ENCODE data around the gene CHIC2. TPM values are rescaled to one million over a fixed set of nuclear protein-coding genes. Genes with fewer than 3 reads are reported as not detected.
"Not testable (repeated sequence)": the region's sequence is repeated elsewhere in the genome, so short reads cannot be mapped to it uniquely, and the experiment has no call there.

Gene CHIC2
- total RNA-seq, 1 donor from 2014 or later, result 29.7 TPM

DNA sequence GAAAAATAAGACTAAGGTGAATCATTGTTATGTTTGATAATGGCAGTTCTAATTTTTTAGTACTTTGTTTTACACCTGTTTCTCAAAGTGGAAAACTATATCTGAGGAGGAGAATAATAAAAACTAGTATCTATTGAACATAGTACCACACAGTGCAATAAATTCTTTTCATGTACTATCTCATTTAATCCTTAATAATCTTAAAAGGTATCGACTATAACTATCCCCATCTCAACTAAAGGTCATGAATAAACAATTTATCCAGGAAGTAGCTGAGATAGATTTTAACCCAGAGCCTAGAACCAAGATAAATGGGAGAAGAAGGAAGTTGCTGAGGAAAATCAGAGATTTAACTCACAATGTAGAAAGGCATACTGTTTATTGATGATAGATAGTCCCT lies 2.5 kb downstream of the CHIC2 start:
- no peak for DNase-seq (ENCODE audit: low read depth)

DNA sequence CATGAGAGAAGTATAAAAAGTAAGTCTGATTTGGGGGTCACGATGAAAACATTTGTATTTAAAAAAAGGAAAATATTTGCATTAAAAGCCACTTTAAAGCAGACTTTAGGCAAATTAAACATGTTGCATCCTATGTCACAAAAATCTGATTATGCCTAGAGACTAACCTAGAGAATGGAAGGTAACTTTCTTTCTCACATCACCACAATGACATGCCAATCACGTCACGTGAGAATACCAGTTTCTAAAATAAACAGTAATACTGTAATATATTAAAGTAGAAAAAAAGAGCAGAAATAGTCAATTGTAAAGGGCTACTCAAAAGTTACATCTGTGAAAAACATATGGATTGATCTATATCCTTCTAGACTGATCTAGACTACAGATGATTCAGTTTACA lies 3.3 kb downstream of the CHIC2 start:
- no peak for DNase-seq (ENCODE audit: low read depth)

DNA sequence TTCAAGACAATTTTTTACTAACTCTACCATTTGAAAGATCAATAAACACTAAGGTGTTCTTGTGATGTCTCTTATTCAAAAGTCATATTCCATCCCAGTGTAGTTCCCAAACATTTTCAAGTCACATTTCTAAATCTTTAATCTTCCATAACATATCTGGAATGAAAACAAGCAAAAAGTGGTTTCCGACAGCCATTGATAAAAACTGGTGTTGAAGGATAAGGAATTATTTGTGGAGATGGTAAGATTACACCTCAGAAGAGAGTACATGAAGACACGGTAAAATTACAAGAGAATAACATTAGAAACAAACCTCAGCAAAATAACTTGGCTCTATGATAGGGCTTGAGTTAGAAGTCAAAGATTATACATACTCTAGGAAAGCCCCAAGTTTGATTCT lies 4.3 kb downstream of the CHIC2 start:
- no peak for DNase-seq (ENCODE audit: low read depth)

DNA sequence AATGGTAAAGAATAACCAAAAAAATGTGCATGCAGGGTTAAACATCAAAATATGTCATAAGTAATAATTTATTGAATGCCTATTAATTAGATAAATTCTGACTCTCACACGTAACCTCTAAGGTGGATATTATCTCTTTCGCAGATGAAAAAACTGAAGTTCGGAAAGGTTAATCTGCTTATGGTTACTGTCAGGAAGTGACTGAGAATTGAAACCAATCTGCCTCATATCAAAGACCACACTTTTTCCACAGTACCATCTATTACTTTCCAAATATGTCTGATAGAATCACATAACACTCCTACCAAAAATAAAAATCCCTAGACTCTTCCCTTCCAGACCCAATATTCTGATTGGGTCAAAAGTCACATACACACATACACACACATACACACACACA lies 6.2 kb downstream of the CHIC2 start:
- DNase-seq (ENCODE audit: low read depth), result no peak

DNA sequence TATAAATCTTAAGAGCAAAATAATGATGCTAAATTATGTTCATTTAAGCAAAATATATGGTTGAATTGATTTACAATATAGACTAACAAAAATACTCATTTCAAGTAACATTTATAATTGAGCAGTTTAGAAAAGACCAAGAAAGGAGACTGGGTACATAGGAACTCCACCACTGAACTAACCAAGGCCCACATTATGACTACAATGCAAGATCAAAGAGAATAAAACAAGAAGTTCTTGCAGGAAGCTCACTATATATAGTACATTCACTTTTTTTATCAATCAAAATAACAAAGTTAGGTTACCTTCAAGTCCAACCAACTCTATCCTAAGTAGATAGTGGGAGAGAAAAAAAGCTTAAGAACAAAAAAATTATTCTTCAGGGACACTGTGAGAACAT lies 8.0 kb downstream of the CHIC2 start:
- DNase-seq (ENCODE audit: low read depth), result no peak

DNA sequence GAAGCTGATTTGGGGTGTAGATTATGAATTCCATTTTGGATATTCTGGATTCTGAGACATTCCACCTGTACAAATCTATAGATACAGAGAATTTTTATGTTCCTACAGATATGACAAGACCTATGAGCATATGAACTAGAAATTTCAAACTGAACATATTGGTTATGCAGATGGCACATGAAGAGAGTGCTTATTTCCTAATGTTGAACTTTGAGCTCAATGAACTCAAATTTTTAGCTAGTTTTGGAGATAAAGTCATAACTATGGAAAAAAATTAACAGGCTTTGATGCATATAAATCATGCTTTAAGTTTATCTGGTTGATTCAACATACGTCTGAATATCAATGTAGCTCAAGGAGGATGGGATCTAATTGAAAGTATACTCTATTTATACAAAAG lies 8.9 kb downstream of the CHIC2 start:
- no peak for DNase-seq (ENCODE audit: low read depth)

DNA sequence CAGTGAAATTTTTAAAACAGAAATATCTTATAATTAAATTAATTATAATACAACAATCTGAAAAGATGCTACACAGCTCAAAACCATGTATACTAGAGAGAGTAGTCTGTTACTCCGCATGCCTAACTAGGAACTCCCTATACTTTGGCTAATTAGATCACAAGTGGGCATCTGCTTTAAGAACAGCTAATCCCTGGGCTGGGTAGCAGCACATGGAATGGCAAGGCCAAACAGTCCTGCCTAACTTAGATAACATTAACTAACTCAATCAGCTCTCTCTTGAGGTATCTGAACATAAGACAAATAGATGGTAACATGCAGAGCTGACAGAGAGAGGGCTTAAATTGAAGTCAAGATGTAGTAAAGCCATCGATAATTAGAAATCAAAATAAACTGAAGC lies 9.9 kb downstream of the CHIC2 start:
- no peak for DNase-seq (ENCODE audit: low read depth)

DNA sequence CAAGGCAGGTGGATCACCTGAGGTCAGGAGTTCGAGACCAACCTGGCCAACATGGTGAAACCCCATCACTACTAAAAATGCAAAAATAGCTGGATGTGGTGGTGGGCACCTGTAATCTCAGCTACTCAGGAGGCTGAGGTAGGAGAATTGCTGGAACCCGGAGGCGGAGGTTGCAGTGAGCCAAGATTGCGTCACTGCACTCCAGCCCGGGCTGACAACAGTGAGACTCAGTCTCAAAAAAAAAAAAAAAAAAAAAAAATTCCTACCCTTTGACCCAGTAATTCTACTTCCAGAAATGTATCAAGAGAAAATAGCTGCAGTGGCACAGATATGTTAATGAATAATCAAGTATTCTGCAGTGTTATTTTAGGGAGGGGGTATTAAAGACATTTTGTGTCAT lies 11.1 kb downstream of the CHIC2 start:
- DNase-seq (ENCODE audit: low read depth), result not testable (repeated sequence)

DNA sequence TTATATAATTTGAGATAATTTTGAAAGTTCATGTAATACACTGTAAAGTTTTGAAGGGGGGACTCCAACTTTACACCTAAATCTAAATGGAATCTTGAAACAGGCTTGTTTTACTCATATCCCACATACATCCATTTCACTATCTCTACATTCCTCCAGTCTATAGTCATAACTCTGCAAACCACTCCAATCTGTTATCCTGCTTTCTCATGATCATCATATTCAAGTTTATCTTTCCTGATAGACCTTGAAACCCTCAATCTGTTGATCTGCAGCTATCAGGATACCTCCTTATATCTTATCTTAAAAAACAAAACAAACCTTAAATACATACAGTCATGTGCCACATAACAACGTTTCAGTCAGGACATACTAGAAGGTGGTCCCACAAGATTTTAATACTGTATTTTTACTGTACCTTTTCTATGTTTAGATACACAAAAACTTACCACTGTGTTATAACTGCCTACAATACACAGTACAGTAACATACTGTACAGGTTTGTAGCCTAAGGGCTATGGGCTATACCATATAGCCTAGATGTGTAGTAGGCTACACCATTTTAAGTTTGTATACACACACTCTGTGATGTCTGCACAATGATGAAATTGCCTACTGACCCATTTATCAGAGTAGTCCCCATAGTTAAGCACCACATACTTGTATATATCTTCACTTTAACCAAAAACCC lies 14.0 kb downstream of the CHIC2 start:
- DNase-seq (ENCODE audit: low read depth), result no peak

DNA sequence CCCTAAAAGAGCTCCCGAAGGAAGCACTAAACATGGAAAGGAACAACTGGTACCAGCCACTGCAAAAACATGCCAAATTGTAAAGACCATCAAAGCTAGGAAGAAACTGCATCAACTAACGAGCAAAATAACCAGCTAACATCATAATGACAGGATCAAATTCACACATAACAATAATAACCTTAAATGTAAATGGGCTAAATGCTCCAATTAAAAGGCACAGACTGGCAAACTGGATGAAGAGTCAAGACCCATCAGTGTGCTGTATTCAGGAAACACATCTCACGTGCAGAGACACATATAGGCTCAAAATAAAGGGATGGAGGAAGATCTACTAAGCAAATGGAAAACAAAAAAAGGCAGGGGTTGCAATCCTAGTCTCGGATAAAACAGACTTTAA lies 20.8 kb downstream of the CHIC2 start:
- DNase-seq (ENCODE audit: low read depth), result not testable (repeated sequence)

DNA sequence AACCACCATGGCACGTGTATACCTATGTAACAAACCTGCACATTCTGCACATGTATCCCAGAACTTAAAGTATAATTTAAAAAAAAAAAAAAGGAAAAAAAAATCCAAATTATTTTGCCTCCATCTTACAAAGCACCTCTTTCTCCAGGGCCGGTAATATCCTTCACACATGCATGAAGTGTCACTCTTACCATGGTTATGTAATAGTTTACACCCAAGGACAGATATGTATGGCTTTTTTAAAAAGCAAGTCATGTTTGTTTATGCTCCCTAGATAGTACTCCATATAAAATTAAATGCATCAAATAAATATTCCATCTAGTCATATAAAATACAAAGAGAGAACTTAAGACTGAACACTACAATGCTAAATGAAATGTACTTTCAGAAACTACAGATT lies 22.5 kb downstream of the CHIC2 start:
- no peak for DNase-seq (ENCODE audit: low read depth)

DNA sequence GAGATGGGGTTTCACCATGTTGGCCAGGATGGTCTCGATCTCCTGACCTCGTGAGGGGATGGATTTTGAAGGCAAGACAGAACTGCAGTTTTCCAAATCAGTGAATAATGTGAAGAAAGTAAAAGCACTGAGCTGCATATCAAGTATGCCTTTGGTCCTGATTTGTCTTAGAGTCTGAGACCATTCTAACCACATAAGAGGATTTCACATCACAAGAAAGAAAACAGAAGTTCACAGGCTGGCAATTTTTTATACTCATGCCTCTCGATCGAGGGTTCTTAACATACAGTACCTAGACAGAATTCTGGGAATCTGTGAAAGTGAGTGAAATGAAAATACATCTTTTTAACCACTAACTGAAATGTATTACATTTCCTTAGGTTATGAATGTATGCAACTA lies 23.3 kb downstream of the CHIC2 start:
- no peak for DNase-seq (ENCODE audit: low read depth)

DNA sequence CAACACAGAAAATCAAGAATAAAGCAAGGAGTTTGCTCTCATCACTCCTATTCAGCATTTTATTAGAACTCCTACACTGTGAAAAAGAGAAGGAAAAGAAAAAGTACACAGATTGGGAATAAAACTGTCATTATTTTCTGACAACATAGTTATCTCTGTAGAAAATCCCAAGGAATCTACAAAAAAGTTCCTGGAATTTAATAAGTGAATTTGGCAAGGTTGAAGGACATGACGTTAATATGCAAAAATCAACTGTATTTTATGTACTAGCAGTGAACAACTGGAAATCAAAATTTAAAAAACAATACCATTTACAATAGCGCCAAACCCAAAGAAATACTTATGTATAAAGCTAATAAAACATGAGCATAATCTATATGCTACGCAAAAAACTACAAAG lies 26.3 kb downstream of the CHIC2 start:
- DNase-seq (ENCODE audit: low read depth), result no peak

DNA sequence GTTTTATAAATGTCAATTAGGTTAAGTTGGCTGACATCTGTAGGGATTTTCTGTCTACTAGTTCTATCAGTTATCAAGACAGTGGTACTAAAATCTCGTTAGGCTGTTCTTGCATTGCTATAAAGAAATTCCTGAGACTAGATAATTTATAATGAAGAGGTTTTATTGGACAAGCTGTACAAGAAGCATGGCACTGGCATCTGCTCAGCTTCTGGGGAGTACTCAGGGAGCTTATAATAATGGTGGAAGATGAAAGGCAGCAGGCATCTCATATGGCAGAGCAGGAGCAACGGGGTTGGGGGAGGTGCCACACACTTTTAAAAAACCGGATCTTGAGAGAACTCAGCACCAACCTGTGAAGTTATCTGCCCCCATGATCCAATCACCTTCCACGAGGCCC lies 28.2 kb downstream of the CHIC2 start:
- no peak for DNase-seq (ENCODE audit: low read depth)

DNA sequence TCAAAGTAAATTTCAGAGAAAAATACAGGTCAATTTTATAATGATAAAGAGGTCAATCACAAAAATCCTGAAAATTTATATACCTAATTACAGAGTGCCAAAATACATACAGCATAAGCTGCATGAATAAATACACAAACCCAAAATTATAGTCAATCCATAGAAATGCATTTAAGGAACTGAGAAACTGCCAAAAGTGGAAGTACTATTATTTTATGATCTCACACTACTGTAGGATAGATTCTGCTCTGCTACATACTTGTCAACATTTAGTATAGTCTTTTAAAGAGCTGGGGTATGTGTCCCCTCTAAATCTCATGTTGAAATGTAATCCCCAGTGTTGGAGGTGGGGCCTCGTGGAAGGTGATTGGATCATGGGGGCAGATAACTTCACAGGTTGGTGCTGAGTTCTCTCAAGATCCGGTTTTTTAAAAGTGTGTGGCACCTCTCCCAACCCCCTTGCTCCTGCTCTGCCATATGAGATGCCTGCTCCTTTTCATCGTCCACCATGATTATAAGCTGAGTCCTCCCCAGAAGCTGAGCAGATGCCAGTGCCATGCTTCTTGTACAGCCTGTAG lies 31.8 kb downstream of the CHIC2 start:
- DNase-seq (ENCODE audit: low read depth), result no peak

DNA sequence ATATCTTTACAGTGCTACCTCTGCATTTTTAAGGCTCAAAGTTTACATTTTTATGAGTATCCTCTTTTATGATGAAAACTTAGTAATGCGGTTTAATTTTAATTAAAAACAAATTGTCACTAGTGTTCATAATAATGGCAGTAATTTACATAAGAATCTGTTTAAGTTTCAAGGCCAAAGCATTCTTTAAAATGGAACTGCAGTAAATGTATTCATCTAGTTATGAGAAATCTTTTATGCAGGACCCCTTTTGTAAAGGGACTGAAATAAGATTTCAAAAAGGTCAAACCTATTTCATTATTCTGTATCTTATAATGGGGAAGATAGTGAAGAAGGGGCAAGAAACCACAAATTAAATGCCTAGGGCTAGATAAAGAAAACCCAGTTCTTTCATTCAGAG lies 37.1 kb downstream of the CHIC2 start:
- DNase-seq (ENCODE audit: low read depth), result no peak

DNA sequence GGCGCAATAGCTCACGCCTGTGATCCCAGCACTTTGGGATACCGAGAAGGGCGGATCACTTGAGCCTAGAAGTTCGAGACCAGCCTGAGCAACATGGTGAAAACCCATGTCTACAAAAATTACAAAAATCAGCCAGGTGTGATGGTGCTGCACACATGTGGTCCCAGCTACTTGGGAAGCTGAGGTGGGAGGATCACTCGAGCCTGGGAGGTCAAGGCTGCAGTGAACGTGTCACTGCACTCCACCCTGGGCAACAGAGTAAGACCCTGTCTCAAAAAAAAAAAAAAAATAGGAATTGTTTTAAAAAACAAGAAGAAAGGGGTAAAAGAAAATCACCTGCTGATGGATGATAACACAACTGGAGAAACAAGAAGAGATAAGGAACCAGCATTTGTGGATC lies 38.8 kb downstream of the CHIC2 start:
- no peak for DNase-seq (ENCODE audit: low read depth)

DNA sequence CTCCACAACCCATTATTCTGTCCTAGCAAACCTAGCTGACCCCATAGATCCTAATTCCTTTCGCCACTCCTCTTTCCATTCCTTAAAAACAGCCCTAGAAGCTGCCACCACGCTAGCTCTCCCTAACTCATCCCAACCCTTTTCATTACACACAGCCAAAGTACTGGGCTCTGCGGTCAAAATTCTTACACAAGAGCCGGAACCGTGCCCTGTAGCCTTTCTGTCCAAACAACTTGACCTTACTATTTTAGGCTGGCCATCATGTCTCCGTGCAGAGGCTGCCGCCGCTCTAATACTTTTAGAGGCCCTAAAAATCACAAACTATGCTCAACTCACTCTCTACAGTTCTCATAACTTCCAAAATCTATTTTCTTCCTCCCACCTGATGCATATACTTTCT lies 41.4 kb downstream of the CHIC2 start:
- DNase-seq (ENCODE audit: low read depth), result not testable (repeated sequence)

DNA sequence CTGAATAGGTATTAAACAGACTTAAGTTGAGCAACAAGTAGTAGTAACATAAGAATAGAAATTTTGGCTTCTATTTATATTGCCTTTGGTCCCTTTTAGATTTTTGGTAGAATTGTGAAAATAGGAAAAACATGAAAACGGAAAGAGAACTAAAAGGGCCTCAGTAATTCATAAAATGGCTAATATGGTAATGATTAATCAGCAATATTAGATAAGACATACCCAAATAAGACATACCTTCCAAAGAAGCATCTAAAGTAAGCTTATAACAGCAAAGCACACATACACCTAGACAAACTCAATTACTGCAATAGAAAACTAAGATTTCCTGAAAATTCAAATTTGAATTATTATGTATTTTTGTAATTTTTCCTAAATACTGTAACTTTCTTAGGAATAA lies 46.4 kb downstream of the CHIC2 start:
- no peak for DNase-seq (ENCODE audit: low read depth)

DNA sequence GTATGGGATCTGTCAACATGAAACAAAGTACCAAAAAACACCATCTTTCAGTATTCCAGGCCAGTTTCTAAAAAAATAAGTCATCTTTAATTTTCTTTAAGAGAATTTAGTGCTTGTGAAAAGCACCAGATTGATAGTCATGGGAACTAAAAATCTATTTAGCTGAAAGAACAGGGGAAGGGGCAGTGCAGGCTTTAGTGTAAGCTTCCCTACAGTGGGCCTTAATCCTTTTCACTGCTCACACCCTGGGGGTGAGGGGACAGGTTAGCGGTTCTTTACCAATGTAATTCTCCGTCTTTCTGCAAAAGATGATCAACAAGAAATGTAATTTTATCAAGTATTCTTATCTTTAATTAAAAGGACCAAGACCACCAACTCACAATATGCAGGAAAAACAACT lies 47.1 kb downstream of the CHIC2 start:
- no peak for DNase-seq (ENCODE audit: low read depth)

DNA sequence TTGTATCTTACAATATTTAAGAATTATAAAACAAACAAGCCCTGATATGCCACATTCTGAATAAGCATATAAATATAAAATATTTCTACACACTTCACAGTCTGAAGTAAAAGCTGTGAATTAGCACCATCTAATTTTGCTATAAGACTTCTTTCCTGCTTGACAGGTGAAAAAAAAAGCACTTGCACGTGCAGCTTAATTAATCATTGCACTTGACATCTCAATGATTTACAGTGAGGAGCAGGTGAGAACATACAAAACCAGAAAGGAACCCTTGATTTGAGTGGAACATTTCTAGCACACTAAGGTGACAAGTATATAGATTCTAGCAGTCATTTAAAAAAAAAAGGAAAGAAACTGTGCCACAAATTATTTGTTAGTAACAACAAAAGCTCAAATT lies 47.9 kb downstream of the CHIC2 start:
- DNase-seq (ENCODE audit: low read depth), result no peak

DNA sequence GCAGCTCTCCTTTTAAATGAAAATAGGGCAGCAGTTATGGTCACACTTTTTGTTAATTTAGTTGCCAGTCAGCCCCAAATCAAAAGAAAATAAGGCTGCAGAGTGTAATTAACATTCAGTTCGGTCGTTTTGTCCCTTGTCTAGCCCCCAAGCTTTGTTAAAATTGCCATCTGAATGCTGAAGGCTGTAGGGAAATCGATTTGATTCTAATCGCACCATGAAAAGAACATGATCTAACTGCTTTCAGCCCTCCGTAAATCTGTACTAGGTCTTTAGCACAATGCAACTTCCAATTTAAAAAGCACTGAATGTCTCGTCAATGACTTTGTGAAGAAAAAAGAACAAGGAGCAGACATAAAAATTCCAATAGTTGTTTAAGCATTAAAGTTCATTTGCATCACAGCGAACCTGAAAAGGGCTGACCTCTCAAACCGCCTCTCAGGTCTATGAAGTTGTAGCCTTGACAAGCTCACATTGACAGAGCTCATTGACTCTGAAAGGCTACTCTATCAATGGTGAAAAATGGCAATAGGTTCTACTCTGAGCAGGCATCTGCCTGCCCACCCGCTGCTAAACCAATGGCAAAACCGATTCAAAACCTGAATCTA lies 48.9 kb downstream of the CHIC2 start:
- no peak for DNase-seq (ENCODE audit: low read depth)

DNA sequence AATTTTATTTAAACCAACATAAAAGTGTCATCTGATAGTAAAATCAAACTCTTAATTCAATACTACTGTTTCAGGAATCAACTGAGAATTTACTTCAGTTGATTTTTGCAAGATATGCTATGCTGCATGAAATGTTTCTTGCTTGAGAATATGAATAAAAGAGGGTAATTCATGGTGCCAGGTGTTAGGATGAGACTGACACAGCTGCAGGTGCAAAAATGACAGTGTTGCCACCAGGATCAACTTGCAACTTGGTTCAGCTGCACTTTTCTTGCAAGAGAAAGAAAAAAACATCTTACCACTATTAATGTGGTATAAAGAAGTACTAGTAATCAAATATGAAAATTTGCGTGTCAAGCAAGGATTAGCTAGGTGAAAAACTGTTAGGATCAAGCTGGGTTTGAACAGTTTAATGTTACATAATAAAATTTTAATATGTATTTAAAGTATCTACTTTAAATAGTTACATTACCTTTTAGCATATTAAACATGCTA lies 49.7 kb downstream of the CHIC2 start:
- no peak for DNase-seq (ENCODE audit: low read depth)

DNA sequence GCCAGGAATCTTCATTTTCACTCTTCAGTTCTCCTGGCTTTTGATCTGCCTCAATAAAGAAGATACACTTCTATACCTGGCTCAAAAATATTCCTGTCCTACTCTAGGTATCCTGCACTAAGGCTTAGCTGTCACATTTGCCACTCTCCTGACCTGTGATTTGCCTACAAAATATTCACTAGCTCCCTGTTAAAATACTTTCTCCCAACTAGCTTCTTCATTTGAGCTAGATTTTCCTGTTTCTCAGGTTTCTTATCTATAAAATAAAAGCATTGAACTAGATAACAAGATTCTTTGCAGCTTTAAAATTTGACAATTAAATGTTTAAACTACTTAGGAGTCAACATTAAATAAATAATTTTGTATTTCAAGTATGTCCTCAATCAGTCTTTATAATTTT lies 53.2 kb downstream of the CHIC2 start:
- DNase-seq (ENCODE audit: low read depth), result no peak

All from renal cortical epithelial cell (primary cell).